ENCODE results near the gene ADAM15. TPM values are rescaled to one million over a fixed set of nuclear protein-coding genes. Genes with fewer than 3 reads are reported as not detected.

ADAM15 gene
- total RNA-seq, 1 experiment from 2014 or later: 187 TPM

DNA sequence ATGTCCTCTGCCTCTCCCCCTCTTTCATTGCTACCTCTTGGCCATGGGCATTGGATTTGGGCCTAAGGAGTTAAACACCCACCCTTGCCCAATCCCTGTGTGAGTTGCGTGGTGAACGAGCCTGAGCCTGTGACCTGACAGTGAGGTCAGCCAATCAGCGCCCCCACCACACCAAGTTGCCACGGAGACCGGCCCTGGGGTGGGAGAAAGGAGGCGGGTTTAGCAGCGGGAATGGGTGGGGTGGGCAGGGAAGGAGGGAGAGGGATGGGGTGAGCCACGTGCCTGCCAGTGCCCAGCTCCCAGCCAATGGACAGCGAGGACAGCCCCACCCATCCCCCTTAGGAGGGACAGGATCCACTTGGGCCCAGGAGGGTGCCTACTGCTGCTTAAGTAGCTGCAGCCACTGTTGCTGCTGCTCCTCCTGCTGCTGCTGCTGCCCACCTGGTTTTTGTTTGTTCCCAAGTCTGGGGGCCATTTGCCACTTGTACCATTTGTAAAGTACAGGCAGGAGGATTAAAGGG lies 39.0 kb upstream of the ADAM15 start:
- Histone ChIP-seq H3K27me3 (ENCODE audit: insufficient read depth, low read depth) (no peaks in the 10 kb centered on the region), H3K9me3 (ENCODE audit: insufficient read depth, low read depth) (no peaks in the 10 kb centered on the region), H3K36me3 (ENCODE audit: low read depth) (no peaks in the 10 kb centered on the region), H3K4me3 (no peak overlapping the region), H3K27ac (no peak overlapping the region), H2AFZ (no peak overlapping the region), H3F3A (ENCODE audit: insufficient read depth, low read depth) (peaks cover 37% of the 10 kb centered on the region), H4K20me1 (ENCODE audit: insufficient read depth) (peaks cover 36% of the 10 kb centered on the region), H3K9me2 (ENCODE audit: insufficient read depth) (no peaks in the 10 kb centered on the region), H3K4me2 (no peak overlapping the region), H3K79me2 (ENCODE audit: low read depth) (peaks cover 21% of the 10 kb centered on the region), H3K4me1 (replicated peaks; ENCODE audit: insufficient read depth) (peaks cover 8% of the 10 kb centered on the region)
- BruUV-seq (replicated peaks): no TSS peak
- POLR2A ChIA-PET (ENCODE audit: unreplicated experiment): interaction anchor here (0.5 kb wide), 1 partner anchor 56 kb away, joined by 8 read pairs; the partner anchor contains the start of gene PBXIP1
- no peak for DNase-seq
- CTCF ChIA-PET: no interaction called here
- intact Hi-C loops (cut with micrococcal nuclease; ENCODE audit: unreplicated experiment): no loop called here
- no peak for TF ChIP-seq EZH2 (IDR thresholded peaks at IDR 0.05; ENCODE audit: low read depth)
- TF ChIP-seq, protein P1, sequence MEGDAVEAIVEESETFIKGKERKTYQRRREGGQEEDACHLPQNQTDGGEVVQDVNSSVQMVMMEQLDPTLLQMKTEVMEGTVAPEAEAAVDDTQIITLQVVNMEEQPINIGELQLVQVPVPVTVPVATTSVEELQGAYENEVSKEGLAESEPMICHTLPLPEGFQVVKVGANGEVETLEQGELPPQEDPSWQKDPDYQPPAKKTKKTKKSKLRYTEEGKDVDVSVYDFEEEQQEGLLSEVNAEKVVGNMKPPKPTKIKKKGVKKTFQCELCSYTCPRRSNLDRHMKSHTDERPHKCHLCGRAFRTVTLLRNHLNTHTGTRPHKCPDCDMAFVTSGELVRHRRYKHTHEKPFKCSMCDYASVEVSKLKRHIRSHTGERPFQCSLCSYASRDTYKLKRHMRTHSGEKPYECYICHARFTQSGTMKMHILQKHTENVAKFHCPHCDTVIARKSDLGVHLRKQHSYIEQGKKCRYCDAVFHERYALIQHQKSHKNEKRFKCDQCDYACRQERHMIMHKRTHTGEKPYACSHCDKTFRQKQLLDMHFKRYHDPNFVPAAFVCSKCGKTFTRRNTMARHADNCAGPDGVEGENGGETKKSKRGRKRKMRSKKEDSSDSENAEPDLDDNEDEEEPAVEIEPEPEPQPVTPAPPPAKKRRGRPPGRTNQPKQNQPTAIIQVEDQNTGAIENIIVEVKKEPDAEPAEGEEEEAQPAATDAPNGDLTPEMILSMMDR (conservative IDR thresholded peaks at IDR 0.05): no peak

DNA sequence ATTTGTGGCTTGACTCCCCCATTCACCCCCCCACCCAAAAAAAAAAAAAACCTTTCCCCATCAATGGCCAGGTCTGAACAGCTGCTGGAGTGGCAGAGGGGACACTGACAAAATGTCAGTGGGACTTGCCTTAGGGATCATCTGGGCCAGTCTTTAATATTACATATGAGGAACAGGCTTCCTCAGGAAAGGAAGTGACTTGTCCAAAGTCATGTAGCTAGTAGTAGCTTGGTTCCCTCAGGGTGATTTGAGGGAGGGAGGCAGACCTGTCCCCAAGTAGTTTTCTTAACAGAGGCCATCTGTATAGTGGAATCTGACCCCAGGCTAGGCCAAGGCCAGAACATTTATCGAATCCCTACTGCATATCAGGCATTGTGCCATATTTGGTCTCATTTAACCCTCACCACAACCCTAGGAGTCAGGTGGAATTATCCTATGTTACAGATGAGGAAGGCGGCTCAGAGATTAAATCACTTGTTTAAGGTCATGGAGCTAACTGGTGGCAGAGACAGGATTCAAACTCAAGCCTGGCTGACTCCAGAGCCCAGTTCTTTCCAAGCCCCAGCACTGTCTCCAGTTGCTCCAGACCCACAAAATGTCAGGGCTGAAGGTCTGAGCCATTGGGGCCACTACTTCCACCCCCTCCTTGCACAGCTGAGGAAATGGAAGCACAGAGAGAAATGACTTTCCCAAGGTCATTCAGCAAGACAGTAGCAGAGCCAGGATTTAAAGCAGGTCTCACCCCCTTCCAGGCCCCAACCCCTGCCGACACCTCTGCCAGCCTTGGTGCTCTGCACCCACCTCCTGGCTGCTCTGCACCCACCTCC lies 38.1 kb upstream of the ADAM15 start:
- POLR2A ChIA-PET (ENCODE audit: unreplicated experiment): no interaction called here
- Histone ChIP-seq H3K9me2 (ENCODE audit: insufficient read depth) (no peaks in the 10 kb centered on the region), H3K4me1 (replicated peaks; ENCODE audit: insufficient read depth) (peaks cover 14% of the 10 kb centered on the region), H3K79me2 (ENCODE audit: low read depth) (peaks cover 12% of the 10 kb centered on the region), H3K4me3 (no peak overlapping the region), H3K9me3 (ENCODE audit: insufficient read depth, low read depth) (no peaks in the 10 kb centered on the region), H3K27me3 (ENCODE audit: insufficient read depth, low read depth) (no peaks in the 10 kb centered on the region), H2AFZ (no peak overlapping the region), H4K20me1 (ENCODE audit: insufficient read depth) (peaks cover 36% of the 10 kb centered on the region), H3K36me3 (ENCODE audit: low read depth) (no peaks in the 10 kb centered on the region), H3F3A (ENCODE audit: insufficient read depth, low read depth) (peaks cover 37% of the 10 kb centered on the region), H3K27ac (no peak overlapping the region), H3K4me2 (no peak overlapping the region)
- TF ChIP-seq, protein P1 (conservative IDR thresholded peaks at IDR 0.05): no peak
- no peak for TF ChIP-seq EZH2 (IDR thresholded peaks at IDR 0.05; ENCODE audit: low read depth)
- BruUV-seq (replicated peaks): no TSS peak
- CTCF ChIA-PET: no interaction called here
- DNase-seq: no peak
- intact Hi-C loops (cut with micrococcal nuclease; ENCODE audit: unreplicated experiment): no loop called here

DNA sequence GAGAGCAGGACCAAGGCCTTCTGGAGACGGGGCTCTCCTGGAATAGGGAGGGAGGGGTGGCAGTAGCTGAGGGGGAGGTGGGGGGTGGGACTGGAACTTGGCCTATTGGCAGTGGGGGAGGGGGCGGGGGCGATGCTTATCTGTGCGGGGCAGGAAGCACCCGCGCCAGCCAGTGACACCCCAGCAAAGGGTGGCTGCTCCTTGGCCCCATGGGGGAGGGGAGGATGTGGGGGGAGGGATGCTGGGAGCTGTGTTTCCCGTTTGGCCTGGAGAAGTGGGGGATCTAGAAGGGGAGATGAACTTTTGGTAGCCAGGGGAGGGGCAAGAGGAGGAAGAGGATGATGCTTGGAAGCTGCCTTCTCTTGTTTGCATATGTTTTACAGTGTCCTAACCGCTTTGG lies 37.5 kb upstream of the ADAM15 start:
- H3K4me1 ChIP-seq (replicated peaks; ENCODE audit: insufficient read depth): peaks cover 20% of the 10 kb centered on the region
- no peak overlapping the region for H3K27ac ChIP-seq

More for the DNA sequence above, 37.5 kb upstream of the ADAM15 start:
- intact Hi-C loops (cut with micrococcal nuclease; ENCODE audit: unreplicated experiment): no loop called here
- Histone ChIP-seq H4K20me1 (ENCODE audit: insufficient read depth) (peaks cover 30% of the 10 kb centered on the region), H3K36me3 (ENCODE audit: low read depth) (no peaks in the 10 kb centered on the region), H2AFZ (no peak overlapping the region), H3F3A (ENCODE audit: insufficient read depth, low read depth) (peaks cover 37% of the 10 kb centered on the region), H3K79me2 (ENCODE audit: low read depth) (peaks cover 7% of the 10 kb centered on the region), H3K9me3 (ENCODE audit: insufficient read depth, low read depth) (no peaks in the 10 kb centered on the region), H3K4me3 (no peak overlapping the region), H3K9me2 (ENCODE audit: insufficient read depth) (no peaks in the 10 kb centered on the region), H3K27me3 (ENCODE audit: insufficient read depth, low read depth) (no peaks in the 10 kb centered on the region), H3K4me2 (no peak overlapping the region)
- BruUV-seq (replicated peaks): no TSS peak
- no peak for DNase-seq
- ChIA-PET CTCF (no interaction called here), POLR2A (ENCODE audit: unreplicated experiment) (no interaction called here)
- TF ChIP-seq, protein P1 (conservative IDR thresholded peaks at IDR 0.05): no peak
- TF ChIP-seq EZH2 (IDR thresholded peaks at IDR 0.05; ENCODE audit: low read depth): no peak

Measured in PC-9 (cell line).